GM21526 (cell line): ENCODE measurements around the gene UGT1A10.
"Not testable (repeated sequence)": the region's sequence is repeated elsewhere in the genome, so short reads cannot be mapped to it uniquely, and the experiment has no call there.

ENCODE experiments used
- ATAC-seq: cut with Tn5 transposase; IDR thresholded peaks from one replicate; pipeline ENCODE4 v1.9.1; 2021; ENCODE audit warnings: moderate library complexity; ENCODE audit not compliant: unreplicated experiment, low FRiP score

The UGT1A10 gene

DNA sequence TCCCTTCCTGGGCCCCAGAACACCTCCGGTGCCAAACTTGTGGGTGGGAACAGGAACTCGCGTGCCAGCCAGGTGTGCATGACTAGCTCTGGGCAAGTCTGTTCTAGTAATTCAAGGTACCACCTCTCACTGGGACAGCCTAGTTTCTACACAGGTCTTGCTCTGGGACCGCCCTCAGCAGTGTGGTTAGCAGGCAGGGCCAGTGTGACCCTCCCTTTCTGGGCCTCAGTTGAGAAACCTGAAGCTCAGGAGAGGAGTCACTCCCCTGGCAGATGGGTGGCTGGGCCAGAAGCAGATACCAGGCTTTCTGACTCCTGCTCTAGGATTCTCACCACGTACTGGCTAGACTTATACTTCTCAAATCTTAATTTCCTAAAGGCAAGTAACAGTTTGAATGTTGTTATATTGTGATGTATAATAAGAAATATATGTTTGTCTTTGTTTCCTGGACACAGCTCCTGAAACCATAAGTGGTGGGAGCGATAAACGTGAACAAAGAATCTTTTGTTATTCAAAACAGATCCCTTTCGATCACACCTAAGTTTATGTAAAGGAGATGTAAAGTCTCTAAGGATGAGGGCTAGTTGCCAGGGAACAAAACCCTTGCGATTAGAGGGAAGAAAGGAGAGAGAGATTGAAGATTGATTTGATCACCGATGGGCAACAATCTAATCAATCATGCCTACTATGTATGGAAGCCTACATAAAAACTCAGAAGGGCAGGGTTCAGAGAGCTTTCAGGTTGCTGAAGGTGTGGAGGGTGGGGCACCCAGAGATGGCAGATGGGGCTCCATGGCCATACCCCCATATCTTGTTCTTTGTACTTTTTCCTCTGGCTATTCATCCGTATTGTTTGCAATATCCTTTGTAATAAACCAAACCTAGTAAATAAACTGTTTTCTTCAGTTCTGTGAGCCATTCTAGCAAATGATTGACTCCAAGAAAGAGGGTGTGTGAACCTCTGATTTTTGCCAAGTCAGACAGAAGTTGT, 55.5 kb downstream of the UGT1A10 start:
- ATAC-seq, result no peak

GRCh38 chr2:233692648-233693047, 56.4 kb downstream of the UGT1A10 start, which contains the start of gene UGT1A6:
Gene UGT1A6 (plus strand): TSS chr2:233692890. CDS start chr2:233693005, 115 bp downstream.
- ATAC-seq, result no peak

- ATAC-seq, result no peak
These were observed 57.7 kb downstream of the UGT1A10 start for GRCh38 chr2:233693963-233694362.

DNA sequence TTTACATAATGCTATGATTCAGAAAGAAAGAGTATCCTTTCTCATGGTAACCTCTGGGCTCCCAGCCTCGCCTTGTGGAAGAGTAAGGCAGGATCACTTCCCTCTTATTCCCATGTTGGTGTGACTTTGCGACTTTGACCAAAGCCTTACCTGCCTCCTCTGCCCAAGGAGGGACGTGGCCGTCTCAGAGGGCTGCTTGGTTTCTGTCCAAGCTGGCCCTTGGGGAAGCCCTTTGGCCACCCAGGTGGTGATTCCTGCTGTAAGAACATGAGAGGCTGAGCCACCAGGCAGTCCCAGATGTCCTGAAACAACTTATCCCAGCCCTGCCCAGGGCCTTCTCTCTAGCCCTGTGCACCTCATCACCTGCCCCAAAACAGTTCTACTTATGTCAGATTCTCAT, 62.5 kb downstream of the UGT1A10 start:
- no peak for ATAC-seq

DNA sequence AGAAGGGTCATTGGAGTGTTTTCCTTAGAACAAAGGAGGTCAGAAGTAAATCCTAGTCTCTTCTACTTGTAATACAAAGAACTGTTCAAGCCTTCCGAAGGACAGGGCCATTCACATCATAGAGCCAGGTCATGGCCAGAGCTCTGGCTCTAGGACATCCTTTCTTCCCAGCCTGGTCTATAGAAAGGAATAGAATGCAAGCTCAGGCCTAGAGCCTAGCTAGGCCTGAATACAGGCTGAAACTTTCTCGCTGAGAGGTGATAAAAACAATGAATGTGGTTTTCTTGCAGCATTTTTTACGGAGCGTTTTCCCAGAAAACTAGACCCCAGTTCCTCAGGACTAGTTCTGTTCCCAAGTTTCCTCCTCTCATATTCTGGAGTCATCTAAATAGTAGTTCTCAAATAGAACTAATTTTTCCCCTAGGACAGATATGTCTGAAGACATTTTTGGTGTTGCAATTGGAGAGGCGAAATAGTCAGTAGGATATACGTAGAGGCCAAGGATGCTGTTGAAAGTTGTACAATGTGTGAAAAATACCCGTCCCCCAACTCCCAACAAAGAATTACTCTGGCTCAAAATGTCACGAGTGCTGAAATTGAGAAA, 63.3 kb downstream of the UGT1A10 start:
- no peak for ATAC-seq

- ATAC-seq, result no peak
These were observed 63.9 kb downstream of the UGT1A10 start for GRCh38 chr2:233700028-233700635.

GRCh38 chr2:233700842-233701241, 64.6 kb downstream of the UGT1A10 start:
- not testable (repeated sequence) for ATAC-seq

GRCh38 chr2:233702238-233702637, 66.0 kb downstream of the UGT1A10 start:
- no peak for ATAC-seq

DNA sequence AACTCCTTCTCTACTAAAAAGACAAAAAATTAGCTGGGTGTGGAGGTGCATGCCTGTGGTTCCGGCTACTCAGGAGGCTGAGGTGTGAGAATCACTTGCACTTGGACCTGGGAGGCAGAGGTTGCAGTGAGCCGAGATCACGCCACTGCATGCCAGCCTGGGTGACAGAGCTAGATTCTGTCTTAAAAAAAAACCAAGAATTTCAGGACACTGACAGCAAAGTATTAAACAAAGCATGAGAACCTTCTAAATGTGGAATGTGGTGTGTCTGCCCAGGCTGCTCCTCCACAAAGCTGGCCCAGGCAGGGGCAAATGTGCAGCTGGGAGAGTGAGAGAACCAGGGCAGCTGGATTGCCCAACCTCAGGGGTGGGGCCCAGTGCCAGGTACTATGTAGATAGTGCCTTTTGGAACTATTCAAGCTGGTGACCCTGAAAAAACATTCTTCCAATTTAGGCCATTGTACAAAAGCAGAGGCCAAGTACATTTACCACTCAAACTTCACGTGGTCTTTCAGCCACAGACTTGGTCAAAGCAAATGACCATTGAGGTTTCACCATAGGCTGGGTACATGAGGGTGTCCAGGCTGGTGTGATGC, 69.8 kb downstream of the UGT1A10 start:
- no peak for ATAC-seq

DNA sequence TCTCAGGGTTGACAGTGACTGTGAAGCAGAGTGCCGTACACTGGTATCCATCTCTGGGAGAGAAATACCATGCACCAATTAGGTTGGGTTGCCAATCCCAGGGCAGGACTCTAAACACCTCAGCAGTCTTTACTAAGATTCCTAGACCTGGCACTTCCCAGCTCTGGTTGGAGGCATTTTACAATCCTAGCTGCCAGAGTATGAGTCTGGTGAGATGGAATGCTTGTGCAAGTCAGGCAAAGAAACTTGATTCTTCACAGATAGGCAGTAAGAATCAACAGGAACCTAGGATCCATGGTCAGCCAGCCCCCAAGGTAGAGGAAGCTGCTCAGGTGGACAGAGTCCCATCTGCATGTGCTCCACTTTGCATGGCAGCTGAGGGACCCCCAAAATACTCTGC, 70.5 kb downstream of the UGT1A10 start:
- ATAC-seq, result no peak

GRCh38 chr2:233707940-233708644, 71.8 kb downstream of the UGT1A10 start:
- ATAC-seq, result no peak

GRCh38 chr2:233708942-233709341, 72.7 kb downstream of the UGT1A10 start:
- ATAC-seq, result no peak

GRCh38 chr2:233711312-233712008, 75.2 kb downstream of the UGT1A10 start:
- ATAC-seq, result no peak

DNA sequence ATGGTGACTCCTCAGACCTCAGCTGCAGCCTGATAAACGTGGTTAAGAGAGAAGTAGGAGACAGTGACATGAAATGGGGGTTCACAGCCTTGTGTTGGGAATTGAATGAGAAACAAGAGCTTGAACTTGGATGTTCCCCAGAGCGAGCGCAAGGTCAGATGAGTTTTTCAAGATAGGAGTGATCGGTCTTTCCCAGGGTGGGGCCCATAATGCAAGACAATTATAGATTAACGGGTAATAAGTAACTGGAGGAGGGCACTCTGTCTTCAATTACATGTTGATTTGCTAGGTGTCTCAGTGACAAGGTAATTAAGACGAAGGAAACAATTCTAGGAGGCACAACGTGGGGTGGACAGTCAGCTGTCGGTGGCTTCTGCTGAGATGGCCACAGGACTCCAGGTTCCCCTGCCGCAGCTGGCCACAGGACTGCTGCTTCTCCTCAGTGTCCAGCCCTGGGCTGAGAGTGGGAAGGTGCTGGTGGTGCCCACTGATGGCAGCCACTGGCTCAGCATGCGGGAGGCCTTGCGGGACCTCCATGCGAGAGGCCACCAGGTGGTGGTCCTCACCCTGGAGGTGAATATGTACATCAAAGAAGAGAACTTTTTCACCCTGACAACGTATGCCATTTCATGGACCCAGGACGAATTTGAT, 76.5 kb downstream of the UGT1A10 start, which contains the start of gene UGT1A5:
Gene UGT1A5, plus strand, starts transcription at position 297 of the 651 bp plus-strand sequence. Its CDS starts 85 bp downstream, at position 382.
- no peak for ATAC-seq

DNA sequence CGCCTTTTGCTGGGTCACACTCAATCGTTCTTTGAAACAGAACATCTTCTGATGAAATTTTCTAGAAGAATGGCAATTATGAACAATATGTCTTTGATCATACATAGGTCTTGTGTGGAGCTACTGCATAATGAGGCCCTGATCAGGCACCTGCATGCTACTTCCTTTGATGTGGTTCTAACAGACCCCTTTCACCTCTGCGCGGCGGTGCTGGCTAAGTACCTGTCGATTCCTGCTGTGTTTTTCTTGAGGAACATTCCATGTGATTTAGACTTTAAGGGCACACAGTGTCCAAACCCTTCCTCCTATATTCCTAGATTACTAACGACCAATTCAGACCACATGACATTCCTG, 77.0 kb downstream of the UGT1A10 start:
- ATAC-seq, result no peak

DNA sequence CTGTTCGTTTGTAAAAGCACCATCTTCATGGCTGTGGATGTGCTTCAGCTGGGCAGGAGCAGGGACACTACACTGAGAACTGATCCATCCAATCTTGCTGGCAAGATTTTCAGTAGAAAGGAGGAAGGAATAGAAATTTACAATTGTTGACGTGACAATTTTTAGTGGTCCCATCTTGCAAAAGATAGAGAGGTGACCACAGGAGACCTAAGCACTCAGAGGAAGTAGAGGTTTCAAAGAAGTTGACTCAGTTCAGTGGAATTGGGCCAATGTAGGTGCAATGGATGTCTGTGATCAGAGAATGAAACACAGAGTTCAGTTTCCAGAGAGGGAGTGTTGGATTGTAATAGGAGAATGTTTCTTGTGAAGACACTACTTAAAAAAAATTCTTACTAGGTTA, 77.9 kb downstream of the UGT1A10 start:
- no peak for ATAC-seq

- ATAC-seq, result no peak
These were observed 82.3 kb downstream of the UGT1A10 start, which contains the start of gene UGT1A4 for GRCh38 chr2:233718552-233718951. Gene UGT1A4 (plus strand): TSS chr2:233718736. CDS start chr2:233718821, 85 bp downstream.

GRCh38 chr2:233728723-233729301, 92.6 kb downstream of the UGT1A10 start, which contains the start of gene UGT1A3:
Gene UGT1A3 (plus strand): TSS chr2:233729042. CDS start chr2:233729127, 85 bp downstream.
- no peak for ATAC-seq
